Neural progenitor cell (in vitro differentiated cells): ENCODE data around the gene ZNF148.

Experiments
- CTCF ChIP-seq: fragments of 200-600 bp; sonication (generic); IDR thresholded peaks from 2 replicates; pipeline ENCODE4 v1.5.1; 2017; ENCODE audit warnings: antibody characterized with exemption, mild to moderate bottlenecking
- EZH2 ChIP-seq: fragments of 200-600 bp; sonication (generic); IDR thresholded peaks from 2 replicates; pipeline ENCODE4 v1.6.1; 2017; ENCODE audit warnings: antibody characterized with exemption, mild to moderate bottlenecking, moderate library complexity

- TF ChIP-seq CTCF (no peak), EZH2 (no peak)
Measured at GRCh38 chr3:125381743-125382142, 6.6 kb upstream of the ZNF148 start.
